NCI-H82 (cell line): Measurements from ENCODE around the gene TTC12.
"Not testable (repeated sequence)": the region's sequence is repeated elsewhere in the genome, so short reads cannot be mapped to it uniquely, and the experiment has no call there.

Experiments used
- DNase-seq: peaks from one replicate; lab custom pipeline; 2025; lab: John Stamatoyannopoulos, UW

The TTC12 gene

DNA sequence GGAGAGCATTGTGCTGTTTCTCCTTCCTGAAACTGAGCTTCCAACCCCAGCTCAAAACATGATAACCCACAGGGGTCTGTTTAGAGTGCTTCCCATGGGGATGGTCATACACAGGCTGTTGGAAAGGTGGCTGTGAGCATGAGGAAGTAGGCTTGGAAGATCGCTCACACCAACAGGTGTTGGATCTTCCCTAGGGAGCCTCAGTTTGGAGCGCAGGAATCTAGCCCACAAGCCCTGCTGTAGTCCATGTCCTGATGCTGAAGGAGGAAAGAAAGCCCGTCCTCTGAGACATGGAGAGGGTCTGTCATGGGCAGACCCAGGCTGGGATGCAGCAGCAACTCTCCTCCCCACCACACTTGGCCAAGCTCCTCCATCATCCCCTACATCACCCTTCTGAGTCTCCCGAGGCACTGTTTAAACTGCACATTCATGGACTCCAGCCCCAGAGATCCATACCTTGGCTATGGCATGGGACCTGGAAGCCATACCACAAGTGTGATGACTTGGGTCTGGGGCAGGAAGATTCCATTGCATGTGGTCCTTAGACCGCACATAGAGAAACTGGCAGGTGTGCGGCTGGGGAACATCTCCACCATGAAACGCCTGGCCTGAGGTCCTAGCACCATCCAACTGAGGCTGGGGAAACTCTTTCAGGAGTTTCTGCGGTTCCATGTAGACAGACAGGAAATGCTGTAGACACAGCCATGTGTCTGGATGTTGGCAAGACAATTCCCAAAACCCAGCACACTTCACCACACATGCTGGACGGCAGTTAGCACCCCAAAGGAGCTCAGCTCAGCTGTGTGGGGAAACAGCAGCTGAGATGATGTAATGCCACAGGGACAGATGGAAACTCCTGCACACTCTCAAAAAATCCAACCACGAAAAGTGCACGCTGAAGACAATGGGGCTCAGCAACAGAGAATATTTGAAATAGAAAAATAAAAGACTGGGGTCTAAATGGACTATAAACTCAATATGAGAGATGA, 27.6 kb upstream of the TTC12 start:
- DNase-seq = no peak

- no peak for DNase-seq
Observed at GRCh38 chr11:113287801-113288200, 26.6 kb upstream of the TTC12 start.

- DNase-seq = no peak
Observed at GRCh38 chr11:113288286-113288863, 26.0 kb upstream of the TTC12 start.

GRCh38 chr11:113289431-113290187, 24.8 kb upstream of the TTC12 start:
- DNase-seq = peak; percentile 81

DNA sequence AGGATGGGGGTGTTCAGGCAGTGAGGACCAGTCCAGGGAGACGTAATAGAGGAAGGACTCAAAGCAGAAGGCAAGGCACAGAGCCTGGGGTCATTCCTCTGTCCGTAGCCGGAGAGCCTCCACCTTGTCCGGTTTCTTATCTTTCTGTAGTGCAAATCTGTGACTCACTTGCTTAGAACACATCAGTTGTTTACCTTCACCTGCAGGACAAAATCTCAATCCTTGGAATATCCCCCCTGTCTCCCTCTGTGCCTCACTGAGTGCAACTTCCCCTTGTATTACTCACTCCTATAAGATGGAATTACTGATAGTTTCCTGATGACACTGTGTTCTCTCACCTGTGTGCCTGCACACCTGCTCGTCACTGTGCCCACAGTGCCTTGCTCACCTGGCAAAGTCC, 20.4 kb upstream of the TTC12 start:
- no peak for DNase-seq

GRCh38 chr11:113295993-113296392, 18.4 kb upstream of the TTC12 start:
- no peak for DNase-seq

- peak; percentile 47 for DNase-seq
Observed at GRCh38 chr11:113296447-113297205, 17.8 kb upstream of the TTC12 start.

- not testable (repeated sequence) for DNase-seq
Observed at GRCh38 chr11:113298496-113298895, 15.9 kb upstream of the TTC12 start.

GRCh38 chr11:113304916-113305315, 9.5 kb upstream of the TTC12 start:
- no peak for DNase-seq

DNA sequence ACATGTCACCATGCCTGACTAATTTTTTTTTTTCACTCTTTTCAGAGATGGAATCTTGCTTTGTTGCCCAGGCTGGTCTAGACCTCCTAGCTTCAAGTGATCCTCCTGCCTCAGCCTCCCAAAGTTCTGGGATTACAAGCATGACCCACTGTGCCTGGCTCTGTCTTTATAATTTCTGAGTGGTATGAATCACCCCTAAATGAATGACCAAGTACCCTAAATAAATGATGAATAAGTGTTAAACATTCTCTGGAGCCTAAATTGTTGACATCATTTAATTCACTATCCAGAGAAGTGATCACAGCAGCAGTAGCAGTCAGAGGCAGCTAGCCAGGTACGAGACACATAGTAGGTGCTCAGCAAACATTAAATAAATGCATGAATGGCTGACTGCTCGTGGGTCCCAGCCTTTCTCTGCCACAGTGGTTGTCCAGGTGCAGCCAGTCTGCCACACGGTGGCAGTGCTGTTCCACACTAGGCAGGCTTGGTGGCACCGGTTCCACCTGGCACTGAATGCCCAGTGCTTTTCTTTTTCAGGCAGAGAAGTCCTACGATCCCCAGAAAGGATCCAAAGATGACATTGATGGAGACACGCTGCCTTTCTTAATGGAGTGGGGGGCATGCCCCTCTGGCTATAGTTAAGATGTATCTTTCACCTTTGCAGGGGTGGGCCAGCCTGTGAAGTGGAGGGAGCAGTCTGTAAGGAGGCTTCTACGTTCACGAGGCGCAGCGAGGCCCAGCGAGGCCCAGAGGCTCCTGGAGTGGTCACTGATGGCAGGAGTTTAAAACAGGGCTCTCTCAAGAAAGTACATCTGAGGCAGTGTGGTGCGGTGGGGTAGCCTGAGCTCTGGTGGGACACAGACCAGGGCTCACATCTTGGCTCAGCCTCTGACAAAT, 8.7 kb upstream of the TTC12 start:
- DNase-seq = peak; percentile 84

DNA sequence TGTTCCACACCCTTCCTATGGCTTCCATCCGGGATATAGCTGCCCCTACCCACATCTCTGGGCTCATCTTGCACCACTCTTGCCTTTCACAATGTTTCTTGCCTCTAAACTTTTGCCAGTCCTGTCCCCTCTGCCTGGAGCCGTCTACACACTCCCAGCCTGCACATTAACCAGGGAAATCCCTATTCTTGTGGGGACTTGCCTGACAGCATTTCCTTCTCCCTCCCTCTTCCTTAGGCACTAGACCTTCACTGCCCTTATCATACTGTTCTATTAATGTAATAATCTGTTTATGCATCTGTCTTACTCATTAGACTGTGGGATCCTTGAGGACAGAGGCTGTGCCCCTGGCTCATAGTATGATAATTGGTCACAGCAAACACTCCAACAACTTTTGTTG, 5.8 kb upstream of the TTC12 start:
- DNase-seq = no peak

DNA sequence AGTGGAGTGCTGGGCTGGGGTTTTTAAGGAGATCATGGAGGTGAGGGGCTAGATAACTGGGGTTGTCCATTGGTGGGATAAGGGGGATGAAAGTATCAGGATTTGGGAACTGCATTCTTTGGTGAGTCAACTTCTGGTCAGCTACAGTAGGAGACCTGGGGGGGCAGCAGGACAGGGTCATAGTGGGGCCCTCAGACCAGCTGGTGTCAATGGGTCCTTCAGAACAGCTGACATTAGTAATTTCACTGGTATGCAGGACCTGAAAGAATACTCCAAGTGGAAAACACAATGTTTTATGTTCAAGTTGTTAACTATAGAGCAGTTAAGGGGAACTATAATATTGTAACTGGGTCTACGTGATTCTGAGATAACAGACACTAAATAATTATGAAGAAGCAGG, 2.8 kb upstream of the TTC12 start:
- no peak for DNase-seq

DNA sequence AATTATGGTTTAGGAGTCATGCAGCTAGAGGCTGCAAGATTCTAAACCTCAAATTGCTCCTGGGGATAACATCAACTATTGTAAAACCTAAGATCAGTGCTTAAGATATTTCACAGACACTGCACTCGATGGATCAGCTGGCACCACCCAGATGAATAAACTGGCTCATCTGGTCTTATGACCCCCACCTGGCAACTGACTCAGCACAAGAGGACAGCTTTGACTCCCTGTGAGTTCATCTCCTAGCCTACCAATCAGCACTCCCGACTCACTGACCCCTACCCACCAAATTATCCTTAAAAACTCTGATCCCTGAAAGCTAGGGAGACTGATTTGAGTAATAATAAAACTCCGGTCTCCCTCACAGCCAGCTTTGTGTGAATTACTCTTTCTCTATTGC, 782 bp upstream of the TTC12 start:
- peak; percentile 27 for DNase-seq

GRCh38 chr11:113314065-113314388, 356 bp upstream of the TTC12 start:
- no peak for DNase-seq

- DNase-seq = no peak
Observed at GRCh38 chr11:113315811-113316210, 1.4 kb downstream of the TTC12 start.

- no peak for DNase-seq
Observed at GRCh38 chr11:113316256-113316655, 1.9 kb downstream of the TTC12 start.

DNA sequence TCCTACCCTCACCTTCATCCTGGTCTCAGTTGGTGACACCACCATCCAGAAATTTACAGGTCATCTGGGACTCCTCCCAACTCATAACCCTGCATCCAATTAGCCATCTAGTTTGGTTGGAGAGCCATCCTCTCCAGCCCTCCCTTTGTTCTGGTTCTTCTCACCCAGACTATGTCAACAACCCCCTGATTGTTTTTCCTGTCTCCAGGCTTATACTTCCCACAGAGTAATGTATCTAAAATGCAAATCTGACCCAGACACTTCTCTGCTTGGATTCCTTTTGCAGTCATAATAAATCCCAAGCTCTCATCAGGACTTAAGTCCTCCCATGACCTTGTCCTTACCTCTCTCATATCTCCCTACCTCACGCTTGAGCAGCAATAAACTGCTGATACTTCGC, 3.0 kb downstream of the TTC12 start:
- DNase-seq = no peak

DNA sequence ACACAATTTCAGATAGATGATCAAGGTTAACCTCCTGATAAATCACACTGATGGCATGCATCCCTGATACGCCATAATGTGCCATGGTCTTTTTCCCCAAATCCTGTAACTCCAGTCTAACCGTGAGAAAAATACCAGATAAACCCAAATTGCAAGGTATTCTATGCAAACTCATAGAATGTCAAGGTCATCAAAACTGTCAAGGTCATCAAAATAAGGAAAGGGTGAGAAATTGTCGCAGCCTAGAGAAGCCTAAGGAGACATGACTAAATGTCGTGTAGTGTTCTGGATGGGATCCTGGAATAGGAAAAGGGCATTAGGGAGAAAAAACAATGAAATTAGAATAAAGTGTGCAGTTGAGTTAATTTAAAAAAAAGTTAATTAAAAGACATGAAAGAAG, 4.7 kb downstream of the TTC12 start:
- no peak for DNase-seq

DNA sequence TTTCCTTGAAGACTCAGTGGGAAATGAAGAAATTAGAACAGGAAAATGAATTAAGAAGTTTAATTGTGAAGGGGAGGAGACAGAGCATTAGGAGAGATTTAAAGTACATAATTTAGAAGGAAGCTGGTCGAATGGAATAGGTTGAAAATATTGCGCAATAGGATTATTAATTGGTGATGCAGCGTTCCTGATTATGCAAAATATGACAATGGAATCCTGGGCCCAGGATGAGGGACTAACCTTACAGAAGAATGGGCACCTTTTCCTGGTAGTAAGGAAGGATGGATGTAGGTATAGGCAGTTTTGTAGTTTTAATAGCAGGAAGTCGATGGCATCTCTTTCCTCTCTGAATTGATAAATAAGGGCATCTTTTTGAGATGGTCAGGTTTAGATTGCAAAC, 7.8 kb downstream of the TTC12 start:
- DNase-seq = no peak

DNA sequence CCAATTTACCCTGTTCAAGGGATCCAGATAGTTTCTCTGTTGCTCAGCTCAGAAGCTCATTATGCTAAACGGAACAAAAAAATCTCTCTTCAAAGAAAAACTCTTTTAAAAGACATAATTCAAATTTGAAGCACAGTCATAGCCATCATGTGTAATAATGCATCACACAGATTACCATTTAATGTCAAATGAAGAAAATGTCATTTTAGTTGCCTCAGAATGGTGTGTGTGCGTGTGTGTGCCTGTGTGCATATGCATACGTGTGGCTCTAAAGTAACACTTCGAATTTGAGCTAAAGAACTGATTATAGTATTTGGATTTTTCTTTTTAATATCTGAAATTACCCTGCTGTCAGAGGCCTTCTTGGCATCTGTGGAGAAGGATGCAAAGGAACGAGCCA, 9.9 kb downstream of the TTC12 start:
- DNase-seq = no peak

GRCh38 chr11:113329725-113330124, 15.3 kb downstream of the TTC12 start:
- no peak for DNase-seq
